ENCODE results near the gene CCNB1. TPM values are rescaled to one million over a fixed set of nuclear protein-coding genes. Genes with fewer than 3 reads are reported as not detected.
"Not testable (repeated sequence)": the region's sequence is repeated elsewhere in the genome, so short reads cannot be mapped to it uniquely, and the experiment has no call there.

Gene CCNB1
- total RNA-seq (1 to 10 TPM; 1.5 to 4.6 TPM), polyA plus RNA-seq (1 to 10 TPM; 1.6 to 2.0 TPM)
- long read RNA-seq, donor 1, transcript CCNB1-201 (9 exons, 2,169 nt): major isoform, 9 of 9 reads
- long read RNA-seq, donor 1, partial matches to known transcripts: 0 of 9 reads
- long read RNA-seq, donor 1, other reads (novel, unspliced or antisense): 0 of 9 reads
- long read RNA-seq, donor 2, partial matches to known transcripts: 0 of 3 reads
- long read RNA-seq, donor 2, other reads (novel, unspliced or antisense): 1 of 3 reads

DNA sequence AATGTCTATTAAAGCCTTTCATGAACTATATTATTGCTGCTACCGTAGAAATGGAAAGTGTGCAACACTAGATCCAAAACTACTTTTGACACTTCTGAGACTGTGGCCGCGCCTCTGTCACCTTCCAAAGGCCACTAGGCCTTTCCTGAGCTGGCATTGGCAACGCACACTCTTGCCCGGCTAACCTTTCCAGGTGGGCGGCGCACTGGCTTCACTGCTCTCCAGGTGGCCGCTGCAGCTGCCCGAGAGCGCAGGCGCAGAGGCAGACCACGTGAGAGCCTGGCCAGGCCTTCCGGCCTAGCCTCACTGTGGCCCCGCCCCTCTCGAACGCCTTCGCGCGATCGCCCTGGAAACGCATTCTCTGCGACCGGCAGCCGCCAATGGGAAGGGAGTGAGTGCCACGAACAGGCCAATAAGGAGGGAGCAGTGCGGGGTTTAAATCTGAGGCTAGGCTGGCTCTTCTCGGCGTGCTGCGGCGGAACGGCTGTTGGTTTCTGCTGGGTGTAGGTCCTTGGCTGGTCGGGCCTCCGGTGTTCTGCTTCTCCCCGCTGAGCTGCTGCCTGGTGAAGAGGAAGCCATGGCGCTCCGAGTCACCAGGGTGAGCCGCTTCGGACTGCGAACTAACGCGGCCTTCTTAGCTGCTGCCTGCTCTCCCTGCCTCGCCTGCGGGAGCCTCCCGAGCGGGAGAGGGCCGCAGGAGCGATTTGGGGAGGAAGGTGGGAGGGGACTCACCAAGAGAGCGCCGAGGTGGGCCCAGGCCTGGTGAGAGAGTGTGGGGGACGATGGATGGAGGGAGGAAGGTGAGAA lies at the start of gene CCNB1:
Gene CCNB1, plus strand, starts transcription at position 465 of the 807 bp plus-strand sequence. Its CDS starts 113 bp downstream, at position 578.
- H3K4me3 ChIP-seq (ENCODE audit: low read length in 2 of 2): peak within 1 kb of the TSS; percentile 40 to 59
- no peak within 1 kb of the TSS for H3K27ac ChIP-seq (ENCODE audit: low read depth in 1 of 2, low read length in 2 of 2)
- peak; percentile 99 for DNase-seq
- WGBS, 2 donors: 1% methylated on average over 50 of the region's 50 CpGs
- intact Hi-C loops (cut with DNase I): loop anchor here in 1 of 2 donors (10.0 kb wide), 2 partner anchors 48 to 168 kb away; partner anchors contain the start of gene CCDC125
- H3K36me3 ChIP-seq (ENCODE audit: control insufficient read depth in 1 of 2, insufficient read depth in 2 of 2, low read length in 1 of 2): no peaks in the 10 kb centered on the region
- H3K9me3 ChIP-seq (ENCODE audit: control insufficient read depth, low read length): no peaks in the 10 kb centered on the region
- ATAC-seq (ENCODE audit: low FRiP score): peak; percentile 100
- no peaks in the 10 kb centered on the region for H3K4me1 ChIP-seq (ENCODE audit: control insufficient read depth in 1 of 2, insufficient read depth in 2 of 2, low read length in 2 of 2)
- H3K27me3 ChIP-seq (ENCODE audit: control insufficient read depth in 1 of 2, insufficient read depth in 2 of 2, low read length in 1 of 2): no peaks in the 10 kb centered on the region

DNA sequence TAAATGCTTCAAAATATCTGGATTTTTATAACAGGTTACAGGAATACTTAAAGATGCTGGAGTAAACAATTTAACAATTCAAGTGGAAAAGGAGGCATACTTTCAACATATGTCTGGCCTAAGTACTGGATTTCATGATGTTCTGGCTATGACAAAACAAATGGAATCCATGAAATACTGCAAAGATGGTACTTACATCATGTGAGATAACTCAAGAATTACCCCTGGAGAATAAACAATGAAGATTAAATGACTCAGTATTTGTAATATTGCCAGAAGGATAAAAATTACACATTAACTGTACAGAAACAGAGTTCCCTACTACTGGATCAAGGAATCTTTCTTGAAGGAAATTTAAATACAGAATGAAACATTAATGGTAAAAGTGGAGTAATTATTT lies 37.5 kb upstream of the CCNB1 start:
- ATAC-seq (ENCODE audit: low FRiP score): no peak
- Histone ChIP-seq H3K4me1 (ENCODE audit: control insufficient read depth in 1 of 2, insufficient read depth in 2 of 2, low read length in 2 of 2) (no peaks in the 10 kb centered on the region), H3K9me3 (ENCODE audit: control insufficient read depth, low read length) (no peaks in the 10 kb centered on the region), H3K27me3 (ENCODE audit: control insufficient read depth in 1 of 2, insufficient read depth in 2 of 2, low read length in 1 of 2) (no peaks in the 10 kb centered on the region), H3K4me3 (ENCODE audit: low read length in 2 of 2) (no peak overlapping the region), H3K36me3 (ENCODE audit: control insufficient read depth in 1 of 2, insufficient read depth in 2 of 2, low read length in 1 of 2) (peaks cover 2 to 5% of the 10 kb centered on the region in 2 donors), H3K27ac (ENCODE audit: low read depth in 1 of 2, low read length in 2 of 2) (no peak overlapping the region)
- intact Hi-C loops (cut with DNase I): no loop called here
- DNase-seq: no peak

DNA sequence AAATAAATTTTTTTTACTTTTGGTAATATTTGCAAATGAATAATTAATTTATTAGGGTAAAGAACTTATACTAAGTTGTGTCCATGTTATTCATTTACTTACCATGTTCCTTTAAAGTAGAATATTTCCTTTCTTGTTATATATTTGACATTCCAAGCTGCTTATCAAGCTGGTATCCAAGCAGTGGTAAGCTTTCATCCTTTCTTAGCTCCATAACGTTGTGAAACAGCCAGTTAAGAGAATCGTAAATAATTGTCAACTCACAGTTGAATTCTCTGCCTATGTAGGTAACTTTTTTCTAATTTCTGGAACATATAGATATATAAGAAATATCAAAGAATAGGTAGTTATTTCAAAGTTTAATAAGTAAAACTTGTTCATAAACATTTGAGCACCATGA lies 36.7 kb upstream of the CCNB1 start:
- ATAC-seq (ENCODE audit: low FRiP score) (no peak), DNase-seq (no peak)
- Histone ChIP-seq H3K27ac (ENCODE audit: low read depth in 1 of 2, low read length in 2 of 2) (no peak overlapping the region), H3K36me3 (ENCODE audit: control insufficient read depth in 1 of 2, insufficient read depth in 2 of 2, low read length in 1 of 2) (peaks cover 2 to 5% of the 10 kb centered on the region in 2 donors), H3K4me1 (ENCODE audit: control insufficient read depth in 1 of 2, insufficient read depth in 2 of 2, low read length in 2 of 2) (no peaks in the 10 kb centered on the region), H3K9me3 (ENCODE audit: control insufficient read depth, low read length) (no peaks in the 10 kb centered on the region), H3K27me3 (ENCODE audit: control insufficient read depth in 1 of 2, insufficient read depth in 2 of 2, low read length in 1 of 2) (no peaks in the 10 kb centered on the region), H3K4me3 (ENCODE audit: low read length in 2 of 2) (no peak overlapping the region)
- WGBS, 2 donors: 57 to 58% methylated on average over 2 of the region's 2 CpGs
- intact Hi-C loops (cut with DNase I): no loop called here

DNA sequence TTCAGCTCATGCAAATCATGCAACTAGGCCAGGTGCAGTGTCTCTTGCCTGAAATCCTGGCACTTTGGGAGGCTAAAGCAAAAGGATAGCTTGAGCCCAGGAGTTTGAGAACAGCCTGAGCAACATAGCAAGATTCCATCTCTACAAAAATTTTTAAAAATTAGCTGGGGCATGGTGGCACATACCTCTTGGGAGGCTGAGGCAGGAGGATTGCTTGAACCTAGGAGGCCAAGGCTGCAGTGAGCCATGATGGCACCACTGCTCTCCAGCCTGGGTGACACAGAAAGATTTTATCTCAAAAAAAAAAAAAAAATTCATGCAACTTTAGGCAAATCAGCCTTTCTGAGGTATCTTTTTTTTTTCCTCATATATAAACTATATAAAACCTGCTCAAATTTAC lies 35.6 kb upstream of the CCNB1 start:
- Histone ChIP-seq H3K27me3 (ENCODE audit: control insufficient read depth in 1 of 2, insufficient read depth in 2 of 2, low read length in 1 of 2) (no peaks in the 10 kb centered on the region), H3K9me3 (ENCODE audit: control insufficient read depth, low read length) (no peaks in the 10 kb centered on the region), H3K4me1 (ENCODE audit: control insufficient read depth in 1 of 2, insufficient read depth in 2 of 2, low read length in 2 of 2) (no peaks in the 10 kb centered on the region), H3K4me3 (ENCODE audit: low read length in 2 of 2) (no peak overlapping the region), H3K36me3 (ENCODE audit: control insufficient read depth in 1 of 2, insufficient read depth in 2 of 2, low read length in 1 of 2) (peaks cover 2 to 5% of the 10 kb centered on the region in 2 donors), H3K27ac (ENCODE audit: low read depth in 1 of 2, low read length in 2 of 2) (no peak overlapping the region)
- DNase-seq (no peak), ATAC-seq (ENCODE audit: low FRiP score) (no peak)
- intact Hi-C loops (cut with DNase I): no loop called here

DNA sequence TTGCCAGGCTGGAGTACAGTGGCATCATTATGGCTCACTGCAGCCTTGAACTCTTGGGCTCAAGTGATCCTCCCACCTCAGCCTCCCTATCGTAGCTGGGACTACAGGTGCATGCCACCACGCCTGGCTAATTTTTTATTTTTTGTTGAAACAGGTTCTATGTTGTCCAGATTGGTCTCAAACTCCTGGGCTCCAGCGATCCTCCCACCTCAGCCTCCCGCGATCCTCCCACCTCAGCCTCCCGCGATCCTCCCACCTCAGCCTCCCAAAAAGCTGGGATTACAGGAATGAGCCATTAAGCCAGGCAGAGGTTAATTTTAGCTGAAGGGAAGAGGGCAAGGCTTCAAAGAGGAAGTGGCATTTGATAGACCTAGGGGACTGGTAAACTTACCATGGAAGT lies 32.8 kb upstream of the CCNB1 start:
- Histone ChIP-seq H3K4me3 (ENCODE audit: low read length in 2 of 2) (no peak overlapping the region), H3K4me1 (ENCODE audit: control insufficient read depth in 1 of 2, insufficient read depth in 2 of 2, low read length in 2 of 2) (no peaks in the 10 kb centered on the region), H3K36me3 (ENCODE audit: control insufficient read depth in 1 of 2, insufficient read depth in 2 of 2, low read length in 1 of 2) (peaks cover 2 to 5% of the 10 kb centered on the region in 2 donors), H3K27me3 (ENCODE audit: control insufficient read depth in 1 of 2, insufficient read depth in 2 of 2, low read length in 1 of 2) (no peaks in the 10 kb centered on the region), H3K9me3 (ENCODE audit: control insufficient read depth, low read length) (no peaks in the 10 kb centered on the region), H3K27ac (ENCODE audit: low read depth in 1 of 2, low read length in 2 of 2) (no peak overlapping the region)
- intact Hi-C loops (cut with DNase I): no loop called here
- ATAC-seq (ENCODE audit: low FRiP score): no peak
- no peak for DNase-seq
- 64 to 68% methylated on average over 7 of the region's 7 CpGs for WGBS, 2 donors

DNA sequence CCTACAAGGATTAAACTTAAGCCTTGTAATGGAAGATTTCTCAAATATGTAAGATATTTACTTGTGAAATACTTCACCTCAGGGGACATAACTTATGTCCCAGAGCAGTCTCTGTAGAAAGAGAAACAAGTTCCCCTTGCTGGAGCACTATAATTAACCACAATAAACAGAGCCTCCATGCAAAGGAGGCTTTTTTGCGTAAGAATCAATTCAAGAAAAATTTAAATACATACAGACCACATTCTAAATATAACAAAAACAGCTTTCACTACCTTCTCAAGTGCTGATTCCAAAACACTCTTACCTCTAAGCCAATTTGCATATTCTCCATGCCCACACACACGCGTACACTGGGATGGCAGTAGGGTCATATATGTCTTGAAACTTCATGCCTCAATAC lies 30.7 kb upstream of the CCNB1 start:
- DNase-seq: no peak
- ATAC-seq (ENCODE audit: low FRiP score): no peak
- no peaks in the 10 kb centered on the region for H3K27me3 ChIP-seq (ENCODE audit: control insufficient read depth in 1 of 2, insufficient read depth in 2 of 2, low read length in 1 of 2)
- peaks cover 2 to 5% of the 10 kb centered on the region in 2 donors for H3K36me3 ChIP-seq (ENCODE audit: control insufficient read depth in 1 of 2, insufficient read depth in 2 of 2, low read length in 1 of 2)
- no peak overlapping the region for H3K4me3 ChIP-seq (ENCODE audit: low read length in 2 of 2)
- intact Hi-C loops (cut with DNase I): no loop called here
- no peaks in the 10 kb centered on the region for H3K9me3 ChIP-seq (ENCODE audit: control insufficient read depth, low read length)
- H3K4me1 ChIP-seq (ENCODE audit: control insufficient read depth in 1 of 2, insufficient read depth in 2 of 2, low read length in 2 of 2): no peaks in the 10 kb centered on the region
- no peak overlapping the region for H3K27ac ChIP-seq (ENCODE audit: low read depth in 1 of 2, low read length in 2 of 2)
- WGBS, 2 donors: 86 to 87% methylated on average over 3 of the region's 3 CpGs

DNA sequence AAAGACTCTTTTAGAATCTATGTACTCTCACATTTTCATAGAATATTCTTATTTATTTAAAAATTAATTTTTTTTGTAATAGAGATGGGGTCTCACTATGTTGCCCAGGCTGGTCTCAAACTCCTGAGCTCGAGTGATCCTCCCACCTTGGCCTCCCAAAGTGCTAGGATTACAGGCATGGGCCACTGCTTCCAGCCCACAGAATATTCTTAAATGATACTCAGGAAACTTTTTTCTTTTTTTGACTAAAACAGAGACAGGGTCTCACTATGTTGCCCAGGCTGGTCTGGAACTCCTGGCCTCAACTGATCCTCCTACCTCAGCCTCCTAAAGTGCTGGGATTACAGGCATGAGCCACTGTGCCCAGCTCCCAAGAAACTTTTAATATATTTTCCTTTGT lies 29.7 kb upstream of the CCNB1 start:
- H3K36me3 ChIP-seq (ENCODE audit: control insufficient read depth in 1 of 2, insufficient read depth in 2 of 2, low read length in 1 of 2); DNase-seq; H3K4me3 ChIP-seq (ENCODE audit: low read length in 2 of 2); H3K9me3 ChIP-seq (ENCODE audit: control insufficient read depth, low read length); H3K27ac ChIP-seq (ENCODE audit: low read depth in 1 of 2, low read length in 2 of 2); H3K4me1 ChIP-seq (ENCODE audit: control insufficient read depth in 1 of 2, insufficient read depth in 2 of 2, low read length in 2 of 2); ATAC-seq (ENCODE audit: low FRiP score); intact Hi-C loops (cut with DNase I); H3K27me3 ChIP-seq (ENCODE audit: control insufficient read depth in 1 of 2, insufficient read depth in 2 of 2, low read length in 1 of 2): not testable (repeated sequence)
- 93 to 96% methylated on average over 1 of the region's 1 CpG for WGBS, 2 donors

DNA sequence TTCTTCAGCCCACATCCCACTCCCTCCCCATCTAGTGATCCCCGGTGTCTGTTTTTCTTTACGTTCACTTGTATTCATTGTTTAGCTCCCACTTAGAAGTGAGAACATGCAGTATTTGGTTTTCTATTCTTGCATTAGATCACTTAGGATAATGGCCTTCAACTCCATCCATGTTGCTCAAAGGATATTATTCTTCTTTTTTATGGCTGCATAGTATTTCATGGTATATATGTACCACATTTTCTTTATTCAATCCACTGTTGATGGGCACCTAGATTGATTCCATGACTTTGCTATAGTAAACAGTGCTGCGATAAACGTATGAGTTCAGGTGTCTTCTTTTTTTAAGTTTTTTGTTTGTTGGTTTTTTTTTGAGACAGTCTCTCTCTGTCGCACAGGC lies 29.1 kb upstream of the CCNB1 start:
- Histone ChIP-seq H3K27ac (ENCODE audit: low read depth in 1 of 2, low read length in 2 of 2) (no peak overlapping the region), H3K36me3 (ENCODE audit: control insufficient read depth in 1 of 2, insufficient read depth in 2 of 2, low read length in 1 of 2) (peaks cover 2 to 5% of the 10 kb centered on the region in 2 donors), H3K4me3 (ENCODE audit: low read length in 2 of 2) (no peak overlapping the region), H3K9me3 (ENCODE audit: control insufficient read depth, low read length) (no peaks in the 10 kb centered on the region), H3K27me3 (ENCODE audit: control insufficient read depth in 1 of 2, insufficient read depth in 2 of 2, low read length in 1 of 2) (no peaks in the 10 kb centered on the region), H3K4me1 (ENCODE audit: control insufficient read depth in 1 of 2, insufficient read depth in 2 of 2, low read length in 2 of 2) (no peaks in the 10 kb centered on the region)
- ATAC-seq (ENCODE audit: low FRiP score): no peak
- intact Hi-C loops (cut with DNase I): no loop called here
- DNase-seq: no peak
- WGBS, 2 donors: 96 to 97% methylated on average over 5 of the region's 5 CpGs

DNA sequence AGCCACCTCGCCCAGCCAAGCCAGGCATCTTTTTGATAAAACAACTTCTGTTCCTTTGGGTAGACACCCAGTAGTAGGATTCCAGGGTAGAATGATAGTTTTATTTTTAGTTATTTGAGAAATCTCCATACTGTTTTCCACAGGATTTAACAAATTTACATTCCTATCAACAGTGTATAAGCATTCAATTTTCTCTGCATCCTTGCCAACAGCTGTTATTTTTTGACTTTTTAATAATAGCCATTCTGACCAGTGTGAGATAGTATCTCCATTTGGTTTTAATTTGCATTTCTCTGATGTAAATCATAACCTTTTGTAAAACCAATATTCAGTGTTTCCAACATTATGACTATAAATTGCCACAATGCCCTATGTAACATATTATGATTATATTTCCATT lies 28.2 kb upstream of the CCNB1 start:
- intact Hi-C loops (cut with DNase I): no loop called here
- Histone ChIP-seq H3K4me3 (ENCODE audit: low read length in 2 of 2) (no peak overlapping the region), H3K27ac (ENCODE audit: low read depth in 1 of 2, low read length in 2 of 2) (no peak overlapping the region), H3K4me1 (ENCODE audit: control insufficient read depth in 1 of 2, insufficient read depth in 2 of 2, low read length in 2 of 2) (no peaks in the 10 kb centered on the region), H3K36me3 (ENCODE audit: control insufficient read depth in 1 of 2, insufficient read depth in 2 of 2, low read length in 1 of 2) (peaks cover 2% of the 10 kb centered on the region in 2 donors), H3K9me3 (ENCODE audit: control insufficient read depth, low read length) (no peaks in the 10 kb centered on the region), H3K27me3 (ENCODE audit: control insufficient read depth in 1 of 2, insufficient read depth in 2 of 2, low read length in 1 of 2) (no peaks in the 10 kb centered on the region)
- DNase-seq (no peak), ATAC-seq (ENCODE audit: low FRiP score) (no peak)
- WGBS, 2 donors: 83 to 96% methylated on average over 1 of the region's 1 CpG

Measured in aorta (tissue), 5 donors.